ENCODE data around the gene MRPL53. TPM values are rescaled to one million over a fixed set of nuclear protein-coding genes. Genes with fewer than 3 reads are reported as not detected.
A peak's percentile ranks its signal among the peaks of the same experiment; 100 is the strongest.

Gene MRPL53
- total and polyA plus RNA-seq, 9 of the 15 experiments (the other 6 are each of a cell fraction or from before 2014, with no cell fraction given), result 11.5 to 87.9 (median 41.1) TPM

DNA sequence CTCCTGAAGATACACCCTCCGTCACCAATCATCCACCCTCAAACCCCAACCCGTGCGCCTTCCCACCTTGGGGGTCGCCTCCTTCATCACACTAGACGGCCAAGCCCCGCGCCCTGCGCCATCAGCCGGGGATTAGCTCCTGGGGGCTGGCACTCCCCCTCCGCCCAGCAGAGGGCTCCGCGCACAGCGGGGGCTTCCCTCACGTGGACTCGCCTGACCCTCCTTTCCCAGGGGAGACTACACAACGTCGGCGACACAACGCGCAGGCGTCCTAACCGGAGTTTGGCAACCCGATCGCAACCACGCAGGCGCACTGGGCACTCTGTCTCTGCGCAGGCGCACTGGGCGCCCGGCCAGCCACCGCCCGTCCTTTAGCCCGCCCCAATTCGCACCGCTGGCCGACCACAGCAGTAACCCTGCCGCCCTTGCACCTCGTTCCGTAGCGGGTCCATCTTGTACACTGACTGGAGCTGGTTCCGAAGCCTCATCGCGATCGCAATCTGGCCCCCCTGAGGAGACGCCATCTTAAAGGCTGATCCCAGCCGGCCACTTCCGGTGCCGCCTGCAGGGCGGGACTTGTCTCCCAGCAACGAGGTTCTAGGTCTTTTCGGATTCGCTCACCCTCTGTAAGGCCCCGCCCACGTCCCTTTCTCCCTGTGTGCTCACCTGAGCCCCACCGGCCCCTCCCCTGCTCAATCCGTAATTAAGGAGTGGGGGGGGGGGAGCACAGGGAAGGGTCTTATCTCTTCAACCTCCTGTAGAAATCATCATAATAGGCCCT is 34.9 kb upstream of the MRPL53 start, which contains the start of gene PCGF1 (continued):
- TF ChIP-seq NR4A1 (CRISPR knock-in tag; IDR thresholded peaks at IDR 0.05) (no peak), NR4A1 (tag; IDR thresholded peaks at IDR 0.05) (no peak), MEF2D (tag; conservative IDR thresholded peaks at IDR 0.05; ENCODE audit: low read depth) (no peak), ZNF79 (CRISPR knock-in tag; IDR thresholded peaks at IDR 0.05; ENCODE audit: low read depth) (no peak), SRSF1 (IDR thresholded peaks at IDR 0.05; ENCODE audit: low read depth, low read length) (no peak), U2AF2 (optimal IDR thresholded peaks at IDR 0.05; ENCODE audit: low read depth, low read length) (no peak), SNIP1 (IDR thresholded peaks at IDR 0.05; ENCODE audit: low read depth) (no peak), POLR2H (tag; IDR thresholded peaks at IDR 0.05; ENCODE audit: low read depth) (peak; percentile 76), ATF7 (IDR thresholded peaks at IDR 0.05) (peak; percentile 82; the same call in 1 of the 2 replicates), NONO (IDR thresholded peaks at IDR 0.05; ENCODE audit: low read depth in 2 of 2, low read length in 1 of 2) (no peak), COPS2 (conservative IDR thresholded peaks at IDR 0.05) (no peak), BRCA1 (IDR thresholded peaks at IDR 0.05) (no peak), BRCA1 (CRISPR knock-in tag; IDR thresholded peaks at IDR 0.05) (0 out of 2 replicates have a peak, but pooled peaks have one; percentile 5), ZNF354B (CRISPR knock-in tag; IDR thresholded peaks at IDR 0.05) (no peak), BCOR (IDR thresholded peaks at IDR 0.05) (no peak), MECOM (CRISPR knock-in tag; IDR thresholded peaks at IDR 0.05) (no peak)
- TF ChIP-seq, protein P1, sequence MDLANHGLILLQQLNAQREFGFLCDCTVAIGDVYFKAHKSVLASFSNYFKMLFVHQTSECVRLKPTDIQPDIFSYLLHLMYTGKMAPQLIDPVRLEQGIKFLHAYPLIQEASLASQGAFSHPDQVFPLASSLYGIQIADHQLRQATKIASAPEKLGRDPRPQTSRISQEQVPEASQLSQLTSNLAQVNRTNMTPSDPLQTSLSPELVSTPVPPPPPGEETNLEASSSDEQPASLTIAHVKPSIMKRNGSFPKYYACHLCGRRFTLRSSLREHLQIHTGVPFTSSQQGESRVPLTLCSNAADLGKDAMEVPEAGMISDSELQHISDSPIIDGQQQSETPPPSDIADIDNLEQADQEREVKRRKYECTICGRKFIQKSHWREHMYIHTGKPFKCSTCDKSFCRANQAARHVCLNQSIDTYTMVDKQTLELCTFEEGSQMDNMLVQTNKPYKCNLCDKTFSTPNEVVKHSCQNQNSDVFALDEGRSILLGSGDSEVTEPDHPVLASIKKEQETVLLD (IDR thresholded peaks at IDR 0.05), result peak; percentile 99
- TF ChIP-seq, protein P2, sequence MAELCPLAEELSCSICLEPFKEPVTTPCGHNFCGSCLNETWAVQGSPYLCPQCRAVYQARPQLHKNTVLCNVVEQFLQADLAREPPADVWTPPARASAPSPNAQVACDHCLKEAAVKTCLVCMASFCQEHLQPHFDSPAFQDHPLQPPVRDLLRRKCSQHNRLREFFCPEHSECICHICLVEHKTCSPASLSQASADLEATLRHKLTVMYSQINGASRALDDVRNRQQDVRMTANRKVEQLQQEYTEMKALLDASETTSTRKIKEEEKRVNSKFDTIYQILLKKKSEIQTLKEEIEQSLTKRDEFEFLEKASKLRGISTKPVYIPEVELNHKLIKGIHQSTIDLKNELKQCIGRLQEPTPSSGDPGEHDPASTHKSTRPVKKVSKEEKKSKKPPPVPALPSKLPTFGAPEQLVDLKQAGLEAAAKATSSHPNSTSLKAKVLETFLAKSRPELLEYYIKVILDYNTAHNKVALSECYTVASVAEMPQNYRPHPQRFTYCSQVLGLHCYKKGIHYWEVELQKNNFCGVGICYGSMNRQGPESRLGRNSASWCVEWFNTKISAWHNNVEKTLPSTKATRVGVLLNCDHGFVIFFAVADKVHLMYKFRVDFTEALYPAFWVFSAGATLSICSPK (IDR thresholded peaks at IDR 0.05; ENCODE audit: borderline replicate concordance), result no peak
- TF ChIP-seq, protein P3, sequence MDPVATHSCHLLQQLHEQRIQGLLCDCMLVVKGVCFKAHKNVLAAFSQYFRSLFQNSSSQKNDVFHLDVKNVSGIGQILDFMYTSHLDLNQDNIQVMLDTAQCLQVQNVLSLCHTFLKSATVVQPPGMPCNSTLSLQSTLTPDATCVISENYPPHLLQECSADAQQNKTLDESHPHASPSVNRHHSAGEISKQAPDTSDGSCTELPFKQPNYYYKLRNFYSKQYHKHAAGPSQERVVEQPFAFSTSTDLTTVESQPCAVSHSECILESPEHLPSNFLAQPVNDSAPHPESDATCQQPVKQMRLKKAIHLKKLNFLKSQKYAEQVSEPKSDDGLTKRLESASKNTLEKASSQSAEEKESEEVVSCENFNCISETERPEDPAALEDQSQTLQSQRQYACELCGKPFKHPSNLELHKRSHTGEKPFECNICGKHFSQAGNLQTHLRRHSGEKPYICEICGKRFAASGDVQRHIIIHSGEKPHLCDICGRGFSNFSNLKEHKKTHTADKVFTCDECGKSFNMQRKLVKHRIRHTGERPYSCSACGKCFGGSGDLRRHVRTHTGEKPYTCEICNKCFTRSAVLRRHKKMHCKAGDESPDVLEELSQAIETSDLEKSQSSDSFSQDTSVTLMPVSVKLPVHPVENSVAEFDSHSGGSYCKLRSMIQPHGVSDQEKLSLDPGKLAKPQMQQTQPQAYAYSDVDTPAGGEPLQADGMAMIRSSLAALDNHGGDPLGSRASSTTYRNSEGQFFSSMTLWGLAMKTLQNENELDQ (CRISPR knock-in tag; IDR thresholded peaks at IDR 0.05; ENCODE audit: borderline replicate concordance), result no peak
- TF ChIP-seq, protein P4, sequence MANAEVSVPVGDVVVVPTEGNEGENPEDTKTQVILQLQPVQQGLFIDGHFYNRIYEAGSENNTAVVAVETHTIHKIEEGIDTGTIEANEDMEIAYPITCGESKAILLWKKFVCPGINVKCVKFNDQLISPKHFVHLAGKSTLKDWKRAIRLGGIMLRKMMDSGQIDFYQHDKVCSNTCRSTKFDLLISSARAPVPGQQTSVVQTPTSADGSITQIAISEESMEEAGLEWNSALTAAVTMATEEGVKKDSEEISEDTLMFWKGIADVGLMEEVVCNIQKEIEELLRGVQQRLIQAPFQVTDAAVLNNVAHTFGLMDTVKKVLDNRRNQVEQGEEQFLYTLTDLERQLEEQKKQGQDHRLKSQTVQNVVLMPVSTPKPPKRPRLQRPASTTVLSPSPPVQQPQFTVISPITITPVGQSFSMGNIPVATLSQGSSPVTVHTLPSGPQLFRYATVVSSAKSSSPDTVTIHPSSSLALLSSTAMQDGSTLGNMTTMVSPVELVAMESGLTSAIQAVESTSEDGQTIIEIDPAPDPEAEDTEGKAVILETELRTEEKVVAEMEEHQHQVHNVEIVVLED (CRISPR knock-in tag; IDR thresholded peaks at IDR 0.05), result no peak
- TF ChIP-seq, protein P5, sequence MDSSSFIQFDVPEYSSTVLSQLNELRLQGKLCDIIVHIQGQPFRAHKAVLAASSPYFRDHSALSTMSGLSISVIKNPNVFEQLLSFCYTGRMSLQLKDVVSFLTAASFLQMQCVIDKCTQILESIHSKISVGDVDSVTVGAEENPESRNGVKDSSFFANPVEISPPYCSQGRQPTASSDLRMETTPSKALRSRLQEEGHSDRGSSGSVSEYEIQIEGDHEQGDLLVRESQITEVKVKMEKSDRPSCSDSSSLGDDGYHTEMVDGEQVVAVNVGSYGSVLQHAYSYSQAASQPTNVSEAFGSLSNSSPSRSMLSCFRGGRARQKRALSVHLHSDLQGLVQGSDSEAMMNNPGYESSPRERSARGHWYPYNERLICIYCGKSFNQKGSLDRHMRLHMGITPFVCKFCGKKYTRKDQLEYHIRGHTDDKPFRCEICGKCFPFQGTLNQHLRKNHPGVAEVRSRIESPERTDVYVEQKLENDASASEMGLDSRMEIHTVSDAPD (CRISPR knock-in tag; IDR thresholded peaks at IDR 0.05), result no peak
